ENCODE results near the gene RPS18.
"Not testable (repeated sequence)": the region's sequence is repeated elsewhere in the genome, so short reads cannot be mapped to it uniquely, and the experiment has no call there.

Gene RPS18

GRCh38 chr6:33271468-33272274, at the start of gene RPS18, which contains the start of gene VPS52:
Gene RPS18 (plus strand): TSS chr6:33272075. CDS start chr6:33272120, 45 bp downstream.
Gene VPS52 (minus strand): TSS chr6:33271876. CDS start chr6:33271675, 201 bp downstream.
- DNase-seq: no peak

- not testable (repeated sequence) for DNase-seq
Measured at GRCh38 chr6:33226503-33227120, 45.3 kb upstream of the RPS18 start.

DNA sequence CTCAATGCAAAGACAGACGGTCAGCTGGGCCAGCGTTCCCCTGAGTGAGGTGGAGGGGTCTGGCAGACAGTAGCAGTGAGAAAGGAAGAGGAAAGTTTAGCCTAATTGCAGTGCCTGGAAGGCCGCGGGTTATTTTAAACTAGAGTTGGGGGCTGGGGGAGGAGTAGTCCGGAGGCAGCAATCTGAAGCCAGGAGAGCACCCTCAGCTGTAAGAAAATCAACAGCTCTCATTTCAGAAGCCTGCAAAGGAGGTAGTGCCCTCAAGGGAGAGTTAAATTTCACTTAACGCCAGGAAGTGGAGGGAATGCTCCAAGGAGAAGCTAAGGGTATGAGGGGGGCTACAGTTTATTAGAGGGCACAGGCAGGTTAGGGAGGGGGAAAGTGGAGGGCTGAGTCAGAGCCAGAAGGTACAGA, 36.6 kb upstream of the RPS18 start:
- no peak for DNase-seq

DNA sequence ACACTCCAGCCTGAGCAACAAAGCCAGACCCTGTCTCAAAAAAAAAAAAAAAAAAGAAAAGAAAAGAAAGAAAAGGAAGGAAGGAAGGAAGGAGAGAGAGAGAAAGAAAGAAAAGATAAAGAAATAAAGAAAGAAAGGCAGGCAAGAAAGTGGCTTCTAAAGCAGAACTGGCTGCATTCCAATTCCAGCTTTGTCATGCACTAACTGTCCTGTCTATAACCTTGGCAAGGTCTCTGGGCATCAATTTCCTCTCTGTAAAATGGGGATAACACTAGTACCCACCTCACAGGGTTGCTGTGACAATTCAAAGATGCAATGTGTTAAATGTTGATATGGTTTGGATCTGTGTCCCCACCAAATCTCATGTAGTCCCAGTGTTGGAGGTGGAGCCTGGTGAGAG, 35.5 kb upstream of the RPS18 start:
- DNase-seq: no peak

DNA sequence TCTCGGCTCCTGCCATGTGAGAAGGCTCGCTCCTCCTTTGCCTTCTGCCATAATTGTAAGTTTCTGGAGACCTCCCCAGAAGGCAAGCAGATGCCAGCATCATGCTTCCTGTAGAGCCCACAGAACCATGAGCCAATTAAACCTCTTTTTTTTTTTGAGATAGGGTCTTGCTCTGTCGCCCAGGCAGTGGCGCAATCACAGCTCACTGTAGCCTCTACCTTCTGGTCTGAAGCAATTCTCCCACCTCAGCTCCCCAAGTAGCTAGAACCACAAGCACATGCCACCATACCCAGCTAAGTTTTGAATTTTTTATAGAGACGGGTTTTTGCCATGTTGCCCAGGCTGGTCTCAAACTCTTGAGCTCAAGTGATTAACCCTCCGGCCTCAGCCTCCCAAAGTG, 35.0 kb upstream of the RPS18 start:
- no peak for DNase-seq

GRCh38 chr6:33237741-33238140, 34.1 kb upstream of the RPS18 start:
- no peak for DNase-seq

- no peak for DNase-seq
Measured at GRCh38 chr6:33241968-33242367, 29.9 kb upstream of the RPS18 start.

DNA sequence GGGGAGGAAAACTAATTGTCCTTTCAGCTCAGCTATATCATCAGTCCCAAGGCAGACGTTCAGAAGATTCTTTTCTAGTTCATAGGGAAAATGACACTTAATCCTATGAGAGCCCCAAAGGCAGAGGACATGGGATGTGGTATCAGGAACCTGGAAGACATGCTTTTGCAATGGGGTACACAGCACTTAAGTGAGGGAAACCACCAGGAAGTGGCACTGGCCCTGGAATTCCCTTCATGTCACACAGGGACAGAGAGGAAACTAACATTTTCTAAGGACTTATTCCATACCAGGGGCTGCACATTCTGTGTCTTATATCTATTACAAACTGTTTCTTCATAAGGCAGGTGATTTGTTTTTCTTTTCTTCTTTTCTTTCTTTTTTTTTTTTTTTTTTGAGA, 28.4 kb upstream of the RPS18 start:
- no peak for DNase-seq

DNA sequence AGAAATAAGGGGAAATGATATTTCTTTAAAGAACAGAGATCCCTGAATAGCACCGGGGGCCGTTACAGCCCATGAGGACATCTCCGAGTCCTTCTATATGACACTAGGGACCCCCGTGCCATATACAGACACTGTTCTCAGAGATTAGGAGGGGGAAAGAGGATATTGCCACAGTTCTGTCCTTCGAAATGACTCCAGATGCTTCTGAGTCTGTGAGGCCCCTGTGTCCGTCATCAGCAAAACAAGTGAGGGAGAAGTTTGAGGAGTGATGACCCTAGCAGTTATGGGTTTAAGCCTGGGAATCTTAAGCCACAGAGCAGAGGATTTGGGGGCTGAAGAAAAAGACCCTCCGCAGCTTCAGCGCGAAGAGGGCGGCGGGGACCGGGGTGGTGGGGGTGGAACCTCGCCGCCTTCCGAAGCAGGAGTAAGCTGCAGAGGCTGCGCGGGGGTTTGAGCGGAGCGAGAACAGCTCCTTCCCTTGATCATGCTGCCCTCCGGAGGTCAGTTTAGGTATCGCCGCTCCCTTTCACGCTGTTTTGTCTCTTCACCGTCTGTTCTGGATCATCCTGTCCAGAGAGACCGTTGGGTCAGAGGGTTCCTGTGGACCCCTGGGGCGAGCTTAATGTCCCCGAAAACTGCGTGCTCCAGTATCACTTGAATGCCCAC, 23.8 kb upstream of the RPS18 start:
- peak; percentile 42 for DNase-seq

- DNase-seq: no peak
Measured at GRCh38 chr6:33248643-33248931, 23.3 kb upstream of the RPS18 start.

DNA sequence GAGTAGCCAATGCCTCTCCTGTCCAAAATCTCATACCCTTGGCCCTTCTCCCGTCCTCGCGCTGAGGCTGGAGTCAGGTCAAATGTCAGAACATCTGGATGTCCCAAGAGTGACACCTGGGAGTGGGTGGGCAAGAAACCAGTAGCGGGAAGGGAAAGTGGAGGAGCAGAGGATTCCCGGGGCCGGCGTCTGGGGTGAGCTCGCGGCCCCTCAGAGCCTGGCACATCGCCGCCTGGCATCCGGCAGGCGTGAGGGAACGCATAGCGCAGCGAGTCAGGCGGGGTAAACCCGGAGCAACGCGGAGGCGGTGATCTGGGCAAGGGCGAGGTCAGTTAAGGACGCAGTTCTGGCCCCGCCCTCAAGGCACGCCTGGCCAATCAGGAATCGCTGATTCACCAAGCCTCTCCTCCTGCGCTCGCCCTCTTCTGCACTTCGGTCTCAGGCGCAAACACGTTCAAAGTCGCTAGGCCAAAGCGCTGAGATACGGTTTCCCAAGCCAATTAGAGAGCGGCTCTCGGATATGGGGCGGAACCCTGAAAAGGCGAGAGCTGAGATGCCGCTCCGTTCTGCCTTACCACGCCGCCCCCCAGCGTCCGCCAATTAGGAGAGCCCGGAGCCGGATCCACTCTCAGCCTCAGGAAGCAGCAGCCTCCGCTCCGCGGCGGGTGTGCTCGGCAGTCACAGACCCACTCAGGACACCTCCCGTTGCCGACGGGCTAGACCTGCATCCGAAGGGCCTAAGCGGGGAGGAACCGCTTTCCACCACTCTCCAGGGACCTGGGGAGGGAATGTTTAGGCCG, 22.7 kb upstream of the RPS18 start:
- DNase-seq: peak; percentile 46

- no peak for DNase-seq
Measured at GRCh38 chr6:33249732-33250630, 21.9 kb upstream of the RPS18 start.

- DNase-seq: no peak
Measured at GRCh38 chr6:33250731-33251130, 21.1 kb upstream of the RPS18 start.

DNA sequence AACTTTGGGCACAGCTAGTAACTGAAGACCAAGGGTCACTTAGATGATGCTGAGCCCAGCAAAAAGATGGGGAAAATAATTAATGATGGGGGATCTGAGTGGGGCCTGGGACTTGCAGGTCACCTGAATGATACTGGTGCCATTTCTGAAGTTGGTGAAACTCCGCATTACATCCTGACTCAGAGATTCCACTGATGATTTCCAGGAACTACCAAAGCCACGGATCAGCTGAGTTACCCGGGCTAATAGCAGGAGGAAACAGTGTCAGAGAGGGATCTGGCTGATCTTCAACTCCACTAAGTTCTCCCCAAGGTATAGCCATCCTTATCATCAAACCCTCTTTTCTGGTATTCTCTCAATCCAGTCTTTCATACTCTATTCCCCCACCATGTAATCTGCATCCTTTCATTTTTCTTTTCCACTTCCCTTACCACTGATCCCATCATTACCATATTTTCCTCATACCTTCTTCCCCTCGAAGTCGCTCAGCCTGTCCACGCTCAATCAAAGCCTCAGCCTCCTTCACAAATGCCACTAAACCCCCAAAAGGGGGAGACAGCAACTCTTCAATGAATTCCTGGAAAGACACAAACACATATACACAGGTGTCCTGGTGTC, 20.4 kb upstream of the RPS18 start:
- no peak for DNase-seq

DNA sequence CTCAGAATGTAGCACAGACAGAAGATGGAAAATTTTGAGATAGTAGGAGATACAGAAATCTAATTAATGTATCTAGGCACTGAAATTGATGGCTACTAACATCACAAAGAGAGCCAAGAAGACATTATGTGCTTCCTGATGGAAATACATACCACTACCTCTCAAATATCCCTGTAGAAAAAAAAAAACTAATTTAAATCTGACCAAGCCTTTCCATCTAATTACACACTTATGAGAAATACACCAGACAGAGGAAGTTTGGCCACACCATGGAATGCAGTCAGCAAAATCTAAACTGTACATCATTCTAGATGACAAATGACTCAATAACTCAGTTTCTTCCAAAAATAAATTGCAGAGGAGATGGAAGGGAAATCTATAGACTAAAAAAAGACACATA, 19.1 kb upstream of the RPS18 start:
- no peak for DNase-seq

- DNase-seq: no peak
Measured at GRCh38 chr6:33254591-33254990, 17.3 kb upstream of the RPS18 start.

DNA sequence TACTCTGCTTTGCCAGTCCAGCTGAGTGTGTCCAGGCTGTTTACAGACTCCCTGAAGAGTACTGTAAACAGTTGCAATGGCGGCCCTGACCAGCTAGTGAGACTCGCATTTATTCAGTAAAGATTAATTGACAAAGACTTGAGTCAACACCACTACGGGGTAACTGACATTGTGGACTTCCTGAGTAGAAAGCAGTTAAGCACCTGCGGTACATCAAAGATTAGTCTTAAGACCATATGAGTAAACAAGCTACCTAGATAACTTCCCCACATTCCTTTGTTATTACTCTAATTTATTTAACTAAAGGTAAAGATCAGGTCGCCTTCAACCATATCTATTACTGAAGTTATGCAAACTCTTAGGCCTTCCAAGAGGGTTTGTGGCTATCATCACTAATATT, 12.8 kb upstream of the RPS18 start:
- no peak for DNase-seq

- DNase-seq: not testable (repeated sequence)
Measured at GRCh38 chr6:33262490-33262889, 9.4 kb upstream of the RPS18 start.

DNA sequence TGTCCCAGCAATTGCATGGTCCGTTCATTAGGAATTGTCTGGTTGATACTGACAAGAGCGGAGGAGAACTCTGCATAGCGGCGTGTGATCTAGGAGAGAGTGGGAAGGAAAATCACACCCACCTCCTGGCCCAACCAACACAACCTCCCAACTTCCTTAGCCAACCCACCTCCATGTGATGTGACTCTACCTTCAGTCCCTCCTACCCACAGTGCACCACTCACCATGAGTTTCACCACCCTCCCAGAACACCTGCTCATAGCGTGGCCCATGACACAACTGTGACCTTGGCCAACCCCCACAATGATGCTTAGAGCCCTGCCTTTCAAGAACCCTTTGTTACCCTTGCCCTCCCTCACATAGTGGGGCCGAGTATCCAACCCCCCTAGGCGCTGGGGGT, 7.9 kb upstream of the RPS18 start:
- DNase-seq: no peak

- DNase-seq: no peak
Measured at GRCh38 chr6:33271117-33271467, 783 bp upstream of the RPS18 start.

DNA sequence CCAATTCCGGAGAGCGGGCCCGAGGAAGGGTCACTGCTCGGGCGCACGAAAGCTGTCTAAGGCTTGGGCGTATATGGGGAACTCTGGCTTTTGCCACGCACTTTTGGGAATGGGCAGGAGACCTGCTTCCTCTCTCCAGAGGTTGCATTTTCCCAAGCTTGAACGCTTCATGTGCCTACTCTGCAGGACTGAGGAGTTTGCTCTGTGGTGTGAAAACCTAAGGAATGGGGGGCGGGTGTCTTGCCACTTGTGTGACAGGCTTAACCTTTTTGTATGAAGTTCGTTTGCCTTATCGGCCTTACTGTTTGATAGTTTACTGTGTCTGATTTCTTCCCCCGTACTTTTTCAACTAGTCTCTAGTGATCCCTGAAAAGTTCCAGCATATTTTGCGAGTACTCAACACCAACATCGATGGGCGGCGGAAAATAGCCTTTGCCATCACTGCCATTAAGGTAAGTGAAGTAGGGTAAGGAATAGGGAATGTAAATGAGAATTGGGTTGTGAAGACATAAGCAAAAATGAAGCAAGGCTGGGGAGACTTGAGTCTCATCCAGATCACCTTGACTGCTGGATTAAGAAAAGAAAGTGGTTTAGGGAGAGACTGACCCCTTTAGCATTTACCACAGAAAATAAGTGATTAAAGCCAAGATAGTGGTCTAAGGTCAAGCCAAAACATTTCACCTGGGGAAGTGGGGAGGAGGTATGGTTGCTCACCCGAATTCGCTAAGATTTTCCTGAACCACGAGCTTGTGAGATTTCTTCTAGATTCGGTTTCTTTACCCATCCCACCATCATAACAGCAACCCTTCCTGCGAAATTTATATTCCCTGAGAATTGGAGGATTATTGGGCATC, 627 bp downstream of the RPS18 start:
- DNase-seq: no peak
